HUES48 (cell line): Measurements from ENCODE around the gene MEGF8.

Experiments
- H3K27ac ChIP-seq: one replicate; pipeline ENCODE4 v1.7.0; 2013; ENCODE audit warnings: low read depth, low read length, inconsistent platforms
- H3K27me3 ChIP-seq: 2 replicates; pipeline ENCODE4 v1.6.1; 2013; ENCODE audit warnings: mild to moderate bottlenecking, low read length; ENCODE audit not compliant: control insufficient read depth, insufficient read depth
- H3K36me3 ChIP-seq: 2 replicates; pipeline ENCODE4 v1.6.1; 2013; ENCODE audit warnings: low read length; ENCODE audit not compliant: control insufficient read depth, insufficient read depth
- H3K4me1 ChIP-seq: 2 replicates; pipeline ENCODE4 v1.6.1; 2013; ENCODE audit warnings: mild to moderate bottlenecking, low read length; ENCODE audit not compliant: control insufficient read depth, insufficient read depth
- H3K4me3 ChIP-seq: 2 replicates; pipeline ENCODE4 v1.5.1; 2013; ENCODE audit warnings: mild to moderate bottlenecking, low read depth, low read length
- H3K9ac ChIP-seq: 2 replicates; pipeline ENCODE4 v1.6.1; 2013; ENCODE audit warnings: mild to moderate bottlenecking, low read depth, low read length, moderate library complexity
- H3K9me3 ChIP-seq: 2 replicates; pipeline ENCODE4 v1.6.1; 2013; ENCODE audit warnings: low read length; ENCODE audit not compliant: control insufficient read depth, insufficient read depth

The MEGF8 gene

DNA sequence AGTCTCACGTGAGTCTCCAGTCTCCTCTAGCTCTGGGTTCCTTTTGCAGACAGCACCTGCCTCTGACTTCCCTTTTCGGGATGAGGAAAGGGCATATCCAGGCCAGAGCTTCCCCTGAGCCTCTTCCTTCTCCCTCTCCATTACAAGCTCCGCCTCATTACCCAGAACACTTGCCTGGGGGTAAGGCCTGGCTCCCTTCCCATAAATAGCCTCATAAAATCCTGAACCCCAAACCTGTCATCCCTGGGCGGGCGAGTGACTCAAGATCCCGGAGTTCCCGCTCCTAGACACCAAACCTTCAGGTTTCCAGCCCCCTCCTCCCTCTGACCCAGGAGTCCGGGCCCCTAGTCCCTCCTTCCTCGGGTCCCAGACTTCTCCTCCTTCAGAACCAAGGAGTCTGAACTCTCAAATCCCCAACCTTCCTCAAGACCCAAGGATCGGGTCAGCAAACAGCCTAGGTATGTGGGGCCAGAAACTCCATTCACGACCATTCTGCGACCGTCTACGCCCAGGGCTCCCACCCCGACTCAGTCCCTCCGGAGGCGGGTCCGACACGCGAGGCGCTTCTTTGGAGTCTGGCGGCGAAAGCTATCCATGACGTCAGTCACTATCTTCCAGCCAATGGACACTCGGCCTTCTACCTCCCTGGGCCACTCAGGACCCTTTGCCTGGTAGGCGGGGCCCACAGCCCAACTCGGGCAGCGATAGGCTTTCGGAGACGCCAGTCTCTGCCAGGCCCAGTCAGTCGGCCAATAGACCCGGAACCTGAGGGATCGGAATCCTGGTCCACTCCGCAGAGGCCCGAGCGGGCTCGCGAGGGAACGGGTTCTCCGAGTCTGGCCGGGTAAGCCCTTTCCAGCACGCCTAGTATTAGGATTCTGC, 71.2 kb downstream of the MEGF8 start:
- H3K27ac ChIP-seq: peak overlapping the region; percentile 77
- no peaks in the 10 kb centered on the region for H3K9me3 ChIP-seq
- no peaks in the 10 kb centered on the region for H3K36me3 ChIP-seq
- H3K27me3 ChIP-seq: peaks cover 10% of the 10 kb centered on the region; the same call in 1 of the 2 replicates
- peak overlapping the region; percentile 65 for H3K9ac ChIP-seq
- peak overlapping the region; percentile 81 for H3K4me3 ChIP-seq
- H3K4me1 ChIP-seq: peaks cover 18% of the 10 kb centered on the region

DNA sequence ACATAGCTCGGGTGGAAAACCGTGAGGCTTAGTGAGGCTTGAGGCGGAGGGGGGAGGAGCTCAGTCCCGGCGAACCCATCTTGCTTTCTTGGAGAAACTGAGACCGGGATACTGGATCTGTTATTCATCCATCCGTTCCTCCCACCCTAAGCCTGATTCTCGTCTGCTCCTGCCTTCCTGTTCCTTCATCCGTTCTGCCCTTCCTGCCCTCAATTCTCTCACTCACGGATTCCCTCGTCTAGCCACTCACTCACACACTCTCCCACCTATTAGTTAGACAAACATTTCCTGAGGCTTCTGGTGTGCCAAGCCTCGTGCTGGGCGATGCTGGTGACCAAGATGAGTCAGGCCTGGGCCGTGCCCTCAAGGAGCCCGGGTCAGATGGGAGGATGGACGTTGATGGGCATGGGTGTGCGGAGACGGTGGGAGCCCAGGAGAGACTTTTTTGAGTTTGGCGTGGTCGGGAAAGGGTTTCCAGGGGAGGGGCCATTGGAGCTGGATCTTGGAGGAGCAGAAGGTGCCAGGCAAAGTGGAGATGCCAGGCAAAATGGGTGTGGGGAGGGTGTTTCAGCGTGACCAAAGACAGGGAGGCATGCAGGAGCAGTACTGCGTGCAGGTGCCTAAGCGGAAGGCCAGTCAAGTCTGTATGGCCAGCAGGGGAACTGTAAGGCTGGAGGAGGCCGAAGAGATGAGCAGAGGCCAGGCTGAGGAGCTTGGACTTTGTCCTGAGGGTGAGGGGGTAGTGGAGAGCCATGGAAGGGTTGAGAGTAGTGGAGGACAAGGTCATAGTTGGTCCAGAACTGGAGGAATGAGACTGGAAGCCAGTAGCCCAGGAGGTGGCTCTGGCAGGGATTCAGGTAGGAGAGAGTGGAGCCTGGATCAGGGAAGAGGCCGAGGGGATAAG, 72.1 kb downstream of the MEGF8 start:
- peaks cover 13% of the 10 kb centered on the region for H3K27me3 ChIP-seq
- H3K36me3 ChIP-seq: no peaks in the 10 kb centered on the region
- peak overlapping the region; percentile 81 for H3K4me3 ChIP-seq
- H3K4me1 ChIP-seq: peaks cover 20% of the 10 kb centered on the region
- H3K27ac ChIP-seq: peak overlapping the region; percentile 26
- H3K9ac ChIP-seq: peak overlapping the region; percentile 59
- no peaks in the 10 kb centered on the region for H3K9me3 ChIP-seq

DNA sequence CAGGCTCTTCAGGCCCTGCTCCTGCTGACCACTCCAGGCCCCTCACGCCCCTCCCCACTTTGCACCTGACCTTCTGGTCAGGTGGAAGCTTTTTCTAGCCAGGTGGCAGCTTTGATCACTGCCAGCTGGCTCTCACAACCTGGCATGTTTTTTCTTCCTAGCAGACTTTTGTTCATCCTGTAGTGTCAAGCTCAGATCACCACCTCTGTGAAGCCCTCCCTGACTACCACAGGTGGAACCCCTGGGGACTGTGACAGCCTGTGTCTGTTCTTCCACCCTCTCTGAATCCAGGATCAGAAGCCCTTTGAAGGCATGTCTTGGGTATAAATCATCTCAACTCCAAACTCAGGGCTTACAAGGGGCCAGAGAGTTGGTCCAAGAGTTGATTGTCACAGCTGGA, 75.0 kb downstream of the MEGF8 start:
- Histone ChIP-seq H3K4me3 (no peak overlapping the region), H3K27ac (no peak overlapping the region), H3K9ac (no peak overlapping the region)

DNA sequence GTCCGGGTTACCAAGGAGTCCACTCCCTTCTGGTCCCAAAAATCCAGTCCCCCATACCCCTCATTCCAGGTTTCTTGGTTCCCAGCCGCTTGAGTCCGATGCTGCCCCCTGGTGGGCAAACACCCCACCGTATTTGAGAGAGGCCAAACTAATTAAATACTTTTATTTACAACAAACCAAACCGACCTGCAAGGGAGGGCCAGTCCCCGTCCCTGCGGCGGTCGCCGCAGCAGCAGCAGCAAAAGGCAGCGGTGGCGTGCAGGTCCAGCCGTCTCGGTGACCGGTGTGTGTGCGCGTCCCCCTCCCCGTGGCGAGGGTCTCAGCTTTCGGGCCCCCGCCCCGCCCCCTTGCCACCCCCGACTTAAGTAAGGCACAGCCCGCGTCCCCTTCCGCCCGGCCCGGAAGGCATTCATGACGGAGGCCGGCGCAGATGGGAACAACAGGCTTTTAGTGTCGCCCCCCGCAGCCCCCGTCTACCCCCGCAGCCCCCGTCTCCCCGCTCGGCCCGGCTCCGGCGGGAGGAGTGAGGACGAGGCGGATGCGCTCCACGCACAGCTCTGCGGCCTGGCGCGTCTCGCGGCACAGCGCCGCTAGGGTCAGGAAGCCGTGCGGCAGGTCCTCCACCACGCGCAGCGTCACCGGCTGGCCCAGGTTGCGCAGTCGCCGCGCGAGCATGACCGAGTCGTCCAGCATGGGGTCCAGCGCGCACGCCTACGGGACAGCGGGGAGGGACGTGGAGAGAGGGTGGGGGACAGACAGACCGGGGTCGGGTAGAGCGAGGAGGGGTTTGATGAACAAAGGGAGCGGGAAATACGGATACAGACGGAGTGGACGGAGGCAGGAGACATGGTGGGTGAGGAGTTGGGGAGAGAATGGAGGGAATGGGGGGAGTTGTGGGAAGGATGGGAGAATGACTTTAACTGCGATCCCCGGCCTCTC, 76.2 kb downstream of the MEGF8 start:
- peaks cover 19% of the 10 kb centered on the region for H3K27me3 ChIP-seq
- no peaks in the 10 kb centered on the region for H3K9me3 ChIP-seq
- no peaks in the 10 kb centered on the region; the same call in 1 of the 2 replicates for H3K36me3 ChIP-seq
- peak overlapping the region; percentile 77 for H3K4me3 ChIP-seq
- H3K4me1 ChIP-seq: peaks cover 18% of the 10 kb centered on the region; the same call in 1 of the 2 replicates
- H3K9ac ChIP-seq: peak overlapping the region; percentile 61
- H3K27ac ChIP-seq: peak overlapping the region; percentile 84

More for the DNA sequence above, 75.0 kb downstream of the MEGF8 start:
- no peaks in the 10 kb centered on the region; the same call in 1 of the 2 replicates for H3K36me3 ChIP-seq
- H3K9me3 ChIP-seq: no peaks in the 10 kb centered on the region
- peaks cover 24% of the 10 kb centered on the region for H3K4me1 ChIP-seq
- peaks cover 19% of the 10 kb centered on the region for H3K27me3 ChIP-seq

DNA sequence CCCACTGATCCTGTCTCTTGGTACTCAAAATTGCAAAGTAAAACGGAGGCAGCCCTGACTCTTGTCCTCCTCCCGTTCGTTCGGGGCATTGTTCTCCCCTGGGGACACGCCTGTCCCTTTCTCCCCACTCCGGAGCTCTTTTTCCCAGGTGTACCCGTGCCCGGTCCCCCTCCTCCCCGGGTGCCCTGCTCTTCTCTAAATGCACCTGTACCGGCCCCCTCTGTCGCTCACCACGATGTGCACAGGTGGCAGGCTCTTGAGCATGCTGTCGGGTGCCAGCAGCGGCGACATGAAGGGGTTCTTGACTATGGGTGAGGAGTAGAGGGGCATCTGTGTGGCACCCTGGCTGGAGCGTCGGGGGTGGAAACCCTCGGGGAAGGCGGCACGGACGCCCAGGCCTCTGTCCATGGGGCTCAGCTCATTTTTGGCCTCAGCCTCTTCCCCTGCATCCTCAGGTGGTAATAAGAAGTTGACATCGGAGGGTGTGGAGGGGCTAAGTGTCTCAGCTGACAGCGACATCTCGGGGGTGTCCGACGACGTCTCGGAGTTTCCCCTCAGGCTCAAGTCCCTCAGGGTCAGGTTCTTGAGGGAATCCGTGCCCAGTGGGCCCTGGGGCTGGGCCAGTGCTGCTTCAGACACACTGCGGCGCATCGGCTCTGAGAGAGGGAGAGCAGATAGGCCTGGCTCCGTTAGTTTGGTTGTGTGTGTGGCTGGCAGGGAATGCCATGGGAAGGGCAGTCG, 77.1 kb downstream of the MEGF8 start:
- peak overlapping the region; percentile 77 for H3K4me3 ChIP-seq
- H3K9me3 ChIP-seq: no peaks in the 10 kb centered on the region
- peak overlapping the region; percentile 61; the same call in 1 of the 2 replicates for H3K9ac ChIP-seq
- H3K27me3 ChIP-seq: peaks cover 26% of the 10 kb centered on the region
- H3K4me1 ChIP-seq: peaks cover 15% of the 10 kb centered on the region; the same call in 1 of the 2 replicates
- H3K27ac ChIP-seq: no peak overlapping the region
- H3K36me3 ChIP-seq: no peaks in the 10 kb centered on the region; the same call in 1 of the 2 replicates

DNA sequence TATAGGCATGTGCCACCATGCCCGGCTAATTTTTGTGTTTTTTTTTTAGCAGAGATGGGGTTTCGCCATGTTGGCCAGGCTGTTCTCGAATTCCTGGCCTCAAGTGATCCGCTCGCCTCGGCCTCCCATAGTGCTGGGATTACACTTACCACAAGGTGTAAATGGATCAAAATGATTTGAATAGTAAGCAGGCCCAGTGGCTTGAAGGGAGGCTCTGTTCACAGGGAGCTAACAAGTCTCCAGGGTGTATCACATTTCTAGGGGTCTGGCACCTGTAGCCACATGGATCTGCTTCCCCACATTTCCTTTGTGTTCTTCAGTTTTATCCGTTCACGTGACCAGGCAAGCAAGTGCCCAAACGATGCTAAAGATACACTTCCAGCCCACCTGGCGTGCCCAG, 78.2 kb downstream of the MEGF8 start:
- no peak overlapping the region for H3K9ac ChIP-seq
- no peaks in the 10 kb centered on the region for H3K9me3 ChIP-seq
- H3K36me3 ChIP-seq: no peaks in the 10 kb centered on the region; the same call in 1 of the 2 replicates
- H3K4me1 ChIP-seq: peaks cover 11% of the 10 kb centered on the region; the same call in 1 of the 2 replicates
- H3K27me3 ChIP-seq: peaks cover 31% of the 10 kb centered on the region
- no peak overlapping the region for H3K4me3 ChIP-seq
- no peak overlapping the region for H3K27ac ChIP-seq

DNA sequence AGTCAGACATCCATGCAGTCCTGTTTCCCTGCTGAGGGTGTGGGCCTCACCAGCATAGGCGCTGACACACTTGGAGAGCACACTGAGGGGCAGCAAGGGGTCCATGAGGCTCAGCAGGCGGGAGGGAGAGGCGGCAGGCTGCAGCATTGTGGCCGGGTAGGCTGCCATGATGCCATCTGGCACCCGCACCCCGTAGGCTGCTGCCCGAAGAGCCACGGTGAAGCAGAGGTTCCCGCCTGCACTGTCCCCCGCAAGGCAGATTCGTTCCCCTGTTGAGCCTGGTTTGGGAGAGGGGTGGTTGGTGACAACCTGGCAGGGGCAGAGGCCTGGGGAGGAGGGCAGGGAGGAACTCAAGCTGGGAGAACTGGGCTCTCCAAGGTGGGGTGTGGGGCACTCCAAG, 80.7 kb downstream of the MEGF8 start:
- Histone ChIP-seq H3K9ac (no peak overlapping the region), H3K36me3 (no peaks in the 10 kb centered on the region; the same call in 1 of the 2 replicates), H3K4me3 (no peak overlapping the region), H3K4me1 (peaks cover 8% of the 10 kb centered on the region; the same call in 1 of the 2 replicates), H3K27me3 (peaks cover 44% of the 10 kb centered on the region), H3K27ac (no peak overlapping the region), H3K9me3 (no peaks in the 10 kb centered on the region)

DNA sequence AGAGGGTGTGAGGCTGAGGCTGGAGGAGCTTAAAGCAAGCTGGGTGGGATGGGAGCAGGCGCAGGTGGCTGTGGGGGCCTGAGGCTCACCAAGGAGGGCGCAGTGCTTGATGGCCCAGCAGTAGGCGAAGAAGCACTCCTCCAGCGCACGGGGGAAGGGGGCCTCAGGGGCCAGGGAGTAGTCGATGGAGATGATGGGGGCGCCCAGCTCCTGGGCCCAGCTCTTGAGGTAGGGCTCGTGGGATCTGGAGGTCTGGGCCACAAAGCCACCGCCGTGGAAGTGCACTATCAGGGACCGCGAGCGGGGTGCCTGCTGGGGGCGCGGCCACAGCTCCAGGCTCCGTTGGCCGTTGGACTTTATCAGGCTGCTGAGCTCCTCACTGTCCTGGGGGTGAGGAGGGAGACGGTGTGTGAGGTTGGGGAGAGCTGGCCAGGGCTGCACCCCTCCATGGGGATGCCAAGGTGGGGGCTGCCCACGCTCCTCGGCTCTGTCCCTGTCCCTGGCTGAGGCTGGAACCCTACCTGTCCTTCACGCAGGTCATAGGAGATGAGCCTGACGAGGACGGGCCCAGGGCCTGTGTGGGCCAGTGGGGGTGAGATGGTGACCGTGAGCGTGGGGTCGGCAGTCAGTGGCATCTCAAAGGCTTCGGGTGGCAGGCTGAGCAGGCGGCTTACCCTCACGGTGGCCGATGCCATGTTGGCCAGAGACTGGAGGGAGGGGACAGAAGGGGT, 81.8 kb downstream of the MEGF8 start:
- no peaks in the 10 kb centered on the region; the same call in 1 of the 2 replicates for H3K36me3 ChIP-seq
- no peak overlapping the region for H3K27ac ChIP-seq

DNA sequence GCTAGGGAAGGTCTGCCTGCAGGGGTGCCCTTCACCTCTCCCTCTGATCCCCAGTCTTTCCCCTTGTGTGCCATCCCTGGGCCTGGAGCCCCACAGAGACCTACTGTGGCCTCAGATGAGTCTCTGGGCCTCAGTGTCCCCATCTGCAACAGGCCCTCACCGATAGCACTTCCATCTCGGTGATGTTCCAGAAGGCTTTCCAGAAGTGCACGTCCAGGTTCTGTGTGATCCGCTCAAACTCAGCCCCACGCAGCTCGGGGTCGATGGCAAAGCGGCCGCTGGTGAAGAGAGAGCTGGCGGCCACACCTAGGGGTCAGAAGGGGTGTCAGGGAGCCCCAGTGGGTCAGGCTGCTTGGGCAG, 82.4 kb downstream of the MEGF8 start:
- H3K4me1 ChIP-seq: peaks cover under 1% of the 10 kb centered on the region; the same call in 1 of the 2 replicates
- H3K9me3 ChIP-seq: no peaks in the 10 kb centered on the region
- peaks cover 51% of the 10 kb centered on the region for H3K27me3 ChIP-seq
- no peak overlapping the region for H3K4me3 ChIP-seq
- H3K36me3 ChIP-seq: no peaks in the 10 kb centered on the region; the same call in 1 of the 2 replicates
- H3K27ac ChIP-seq: no peak overlapping the region
- H3K9ac ChIP-seq: no peak overlapping the region

More for the DNA sequence above, 81.8 kb downstream of the MEGF8 start:
- Histone ChIP-seq H3K9ac (no peak overlapping the region), H3K9me3 (no peaks in the 10 kb centered on the region), H3K4me3 (no peak overlapping the region), H3K4me1 (peaks cover 6% of the 10 kb centered on the region; the same call in 1 of the 2 replicates), H3K27me3 (peaks cover 51% of the 10 kb centered on the region)
